Fibroblast of villous mesenchyme (primary cell): ENCODE measurements around the gene RSU1. TPM values are rescaled to one million over a fixed set of nuclear protein-coding genes. Genes with fewer than 3 reads are reported as not detected.
A peak's percentile ranks its signal among the peaks of the same experiment; 100 is the strongest.

Experiments used
- DNase-seq: peaks from one replicate; pipeline ENCODE4 v3.0.0-alpha.2; 2010; ENCODE audit warnings: low read depth
- H3K4me3 ChIP-seq: 2 replicates; pipeline ENCODE4 v1.5.1; 2011; ENCODE audit warnings: low read depth, mild to moderate bottlenecking, low read length
- total RNA-seq: library from RNA; depleted of rRNA; stranded (reverse); fragments of >200 nt; gene quantifications from 2 replicates; pipeline ENCODE4 v1.2.3, GENCODE V29; 2012
- TF ChIP-seq, protein P1 (sequence below): IDR thresholded peaks from 2 replicates; pipeline ENCODE4 v1.5.1; 2012; ENCODE audit warnings: low read depth, mild to moderate bottlenecking, low read length; ENCODE audit not compliant: insufficient read depth

RSU1 gene
- total RNA-seq, 1 donor = 114 TPM

DNA sequence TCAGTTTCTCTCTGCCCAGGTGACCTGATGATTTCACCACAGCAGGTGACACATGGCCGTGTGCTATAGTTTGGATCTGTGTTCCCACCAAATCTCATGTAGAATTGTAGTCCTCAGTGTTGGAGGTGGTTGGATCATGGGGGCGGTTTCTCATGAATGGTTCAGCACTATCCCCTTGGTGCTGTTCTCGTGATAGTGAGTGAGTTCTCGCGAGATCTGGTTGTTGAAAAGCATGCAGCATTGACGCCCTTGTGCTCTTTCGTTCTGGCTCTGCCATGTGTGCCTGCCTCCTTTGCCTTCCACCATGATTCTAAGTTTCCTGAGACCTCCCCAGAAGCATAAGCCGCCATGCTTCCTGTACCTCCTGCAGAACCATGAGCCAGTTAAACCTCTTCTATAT is 210.3 kb downstream of the RSU1 start:
- TF ChIP-seq, protein P1, sequence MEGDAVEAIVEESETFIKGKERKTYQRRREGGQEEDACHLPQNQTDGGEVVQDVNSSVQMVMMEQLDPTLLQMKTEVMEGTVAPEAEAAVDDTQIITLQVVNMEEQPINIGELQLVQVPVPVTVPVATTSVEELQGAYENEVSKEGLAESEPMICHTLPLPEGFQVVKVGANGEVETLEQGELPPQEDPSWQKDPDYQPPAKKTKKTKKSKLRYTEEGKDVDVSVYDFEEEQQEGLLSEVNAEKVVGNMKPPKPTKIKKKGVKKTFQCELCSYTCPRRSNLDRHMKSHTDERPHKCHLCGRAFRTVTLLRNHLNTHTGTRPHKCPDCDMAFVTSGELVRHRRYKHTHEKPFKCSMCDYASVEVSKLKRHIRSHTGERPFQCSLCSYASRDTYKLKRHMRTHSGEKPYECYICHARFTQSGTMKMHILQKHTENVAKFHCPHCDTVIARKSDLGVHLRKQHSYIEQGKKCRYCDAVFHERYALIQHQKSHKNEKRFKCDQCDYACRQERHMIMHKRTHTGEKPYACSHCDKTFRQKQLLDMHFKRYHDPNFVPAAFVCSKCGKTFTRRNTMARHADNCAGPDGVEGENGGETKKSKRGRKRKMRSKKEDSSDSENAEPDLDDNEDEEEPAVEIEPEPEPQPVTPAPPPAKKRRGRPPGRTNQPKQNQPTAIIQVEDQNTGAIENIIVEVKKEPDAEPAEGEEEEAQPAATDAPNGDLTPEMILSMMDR = no peak
- H3K4me3 ChIP-seq = no peak overlapping the region
- DNase-seq = no peak

- peak; percentile 73 for DNase-seq
- no peak overlapping the region for H3K4me3 ChIP-seq
- TF ChIP-seq, protein P1 = no peak
These were observed 210.8 kb downstream of the RSU1 start for GRCh38 chr10:16606421-16606820.

- DNase-seq = no peak
- no peak overlapping the region for H3K4me3 ChIP-seq
- TF ChIP-seq, protein P1 = no peak
These were observed 213.9 kb downstream of the RSU1 start for GRCh38 chr10:16603308-16603707.

- TF ChIP-seq, protein P1 = no peak
- no peak for DNase-seq
- no peak overlapping the region for H3K4me3 ChIP-seq
These were observed 215.0 kb downstream of the RSU1 start for GRCh38 chr10:16602104-16602775.

DNA sequence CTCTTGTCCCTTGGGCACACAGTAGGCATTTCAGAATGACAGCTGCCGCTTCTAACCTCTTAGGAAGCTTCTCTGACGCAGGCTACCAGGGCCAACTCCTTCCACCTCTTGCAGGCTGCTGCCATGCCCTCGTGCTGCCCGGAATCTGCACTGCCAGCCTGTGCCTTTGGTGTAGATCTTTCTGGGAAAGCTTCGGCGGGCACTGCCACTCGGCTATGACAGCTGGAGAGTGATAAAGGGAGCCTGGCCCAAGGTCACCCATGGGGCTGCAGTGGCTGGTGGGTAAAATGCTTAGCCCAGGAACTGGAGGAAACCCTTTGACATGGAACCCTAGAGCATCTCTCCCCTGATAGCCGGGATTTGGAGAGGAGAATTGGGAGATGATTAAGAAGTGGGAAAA is 217.6 kb downstream of the RSU1 start:
- TF ChIP-seq, protein P1 = no peak

GRCh38 chr10:16597656-16598055 is 219.6 kb downstream of the RSU1 start:
- DNase-seq = peak; percentile 58

More for the DNA sequence above, 217.6 kb downstream of the RSU1 start:
- no peak overlapping the region for H3K4me3 ChIP-seq
- no peak for DNase-seq

More at GRCh38 chr10:16597656-16598055, 219.6 kb downstream of the RSU1 start:
- TF ChIP-seq, protein P1 = no peak
- H3K4me3 ChIP-seq = no peak overlapping the region
